WTC11 (cell line): ENCODE data around the gene MRPL10. TPM values are rescaled to one million over a fixed set of nuclear protein-coding genes. Genes with fewer than 3 reads are reported as not detected.

Source experiments
- ATAC-seq: fragments of 200-7000 bp; cut with Tn5 transposase; 2 replicates; pipeline ENCODE4 v1.10.0; 2021; ENCODE audit warnings: mild to moderate bottlenecking, moderate library complexity
- CTCF ChIA-PET: fragments of 300-600 bp; sonication (Branson Sonifier 250); formaldehyde crosslinking; loops from one replicate; lab custom pipeline; 2021; ENCODE audit warnings: antibody characterized with exemption; lab: Charles Lee
- POLR2A ChIA-PET: fragments of 350-600 bp; sonication (Branson Sonifier 250); formaldehyde crosslinking; loops from one replicate; lab custom pipeline; 2021; ENCODE audit warnings: antibody characterized with exemption; lab: Charles Lee
- DNase-seq: peaks from one replicate; pipeline ENCODE4 v3.0.0; 2021; ENCODE audit warnings: low spot score
- H3K27ac Mint-ChIP-seq: 2 replicates; pipeline ENCODE4 v1.8.0; 2021; ENCODE audit warnings: mixed read lengths
- H3K27me3 Mint-ChIP-seq: 2 replicates; pipeline ENCODE4 v1.8.0; 2021; ENCODE audit warnings: low read depth, mild to moderate bottlenecking, moderate library complexity, mixed read lengths
- H3K36me3 Mint-ChIP-seq: 2 replicates; pipeline ENCODE4 v1.8.0; 2021; ENCODE audit warnings: mixed read lengths
- H3K4me1 Mint-ChIP-seq: 2 replicates; pipeline ENCODE4 v1.8.0; 2022; ENCODE audit warnings: mixed read lengths
- H3K4me3 Mint-ChIP-seq: 2 replicates; pipeline ENCODE4 v1.8.0; 2021; ENCODE audit warnings: mild to moderate bottlenecking, moderate library complexity, mixed read lengths
- H3K9me3 Mint-ChIP-seq: 2 replicates; pipeline ENCODE4 v1.8.0; 2021; ENCODE audit warnings: mixed read lengths
- AFF4 ChIP-seq: sonication (generic); formaldehyde crosslinking; IDR thresholded peaks from 2 replicates; pipeline ENCODE4 v1.8.1; 2023; ENCODE audit warnings: mild to moderate bottlenecking, missing genetic modification reagents, borderline replicate concordance
- ARID4B ChIP-seq: sonication (generic); formaldehyde crosslinking; IDR thresholded peaks from 2 replicates; pipeline ENCODE4 v1.8.0; 2023; ENCODE audit warnings: missing genetic modification reagents, mild to moderate bottlenecking, borderline replicate concordance
- ATF6 ChIP-seq: sonication (generic); formaldehyde crosslinking; IDR thresholded peaks from 2 replicates; pipeline ENCODE4 v1.8.1; 2023; ENCODE audit warnings: mild to moderate bottlenecking, missing genetic modification reagents
- CBFB ChIP-seq: sonication (generic); formaldehyde crosslinking; IDR thresholded peaks from 2 replicates; pipeline ENCODE4 v1.8.1; 2022; ENCODE audit warnings: mild to moderate bottlenecking, low read depth, missing genetic modification reagents
- EMX1 ChIP-seq: fragments of 250-450 bp; sonication (Bioruptor Pico); IDR thresholded peaks from 2 replicates; pipeline ENCODE4 v1.8.0; 2021; ENCODE audit warnings: mild to moderate bottlenecking
- ESRRA ChIP-seq: sonication (generic); formaldehyde crosslinking; IDR thresholded peaks from 2 replicates; pipeline ENCODE4 v1.8.1; 2022; ENCODE audit warnings: mild to moderate bottlenecking, missing genetic modification reagents, borderline replicate concordance
- GABPB1 ChIP-seq: sonication (generic); formaldehyde crosslinking; IDR thresholded peaks from 2 replicates; pipeline ENCODE4 v1.8.1; 2023; ENCODE audit warnings: mild to moderate bottlenecking, missing genetic modification reagents
- GTF2I ChIP-seq: fragments of 250-450 bp; sonication (Bioruptor Pico); conservative IDR thresholded peaks from 2 replicates; pipeline ENCODE4 v1.4.0; 2021; ENCODE audit warnings: mild to moderate bottlenecking
- HMGA2 ChIP-seq: fragments of 250-450 bp; sonication (Bioruptor Pico); IDR thresholded peaks from 2 replicates; pipeline ENCODE4 v1.4.0; 2021; ENCODE audit warnings: mild to moderate bottlenecking, moderate library complexity
- HMGXB4 ChIP-seq: sonication (generic); formaldehyde crosslinking; IDR thresholded peaks from 2 replicates; pipeline ENCODE4 v1.8.1; 2023; ENCODE audit warnings: mild to moderate bottlenecking, moderate library complexity, missing genetic modification reagents
- IRF2 ChIP-seq: sonication (generic); formaldehyde crosslinking; IDR thresholded peaks from 2 replicates; pipeline ENCODE4 v1.8.0; 2022; ENCODE audit warnings: low read depth, missing genetic modification reagents, borderline replicate concordance
- MAX ChIP-seq: sonication (generic); formaldehyde crosslinking; IDR thresholded peaks from 2 replicates; pipeline ENCODE4 v1.8.0; 2022; ENCODE audit warnings: mild to moderate bottlenecking, missing genetic modification reagents
- MLX ChIP-seq: sonication (generic); formaldehyde crosslinking; IDR thresholded peaks from 2 replicates; pipeline ENCODE4 v1.8.1; 2023; ENCODE audit warnings: mild to moderate bottlenecking, missing genetic modification reagents, moderate library complexity
- NFATC4 ChIP-seq: fragments of 250-450 bp; sonication (Bioruptor Pico); IDR thresholded peaks from 2 replicates; pipeline ENCODE4 v1.9.0; 2021; ENCODE audit warnings: mild to moderate bottlenecking
- NR1H2 ChIP-seq: sonication (generic); formaldehyde crosslinking; IDR thresholded peaks from 2 replicates; pipeline ENCODE4 v1.9.0; 2021; ENCODE audit warnings: mild to moderate bottlenecking, moderate library complexity, missing genetic modification reagents
- PRRX2 ChIP-seq: fragments of 250-450 bp; sonication (Bioruptor Pico); IDR thresholded peaks from 2 replicates; pipeline ENCODE4 v1.8.0; 2021; ENCODE audit warnings: mild to moderate bottlenecking
- SMAD4 ChIP-seq: sonication (generic); formaldehyde crosslinking; IDR thresholded peaks from 2 replicates; pipeline ENCODE4 v1.8.0; 2022; ENCODE audit warnings: mild to moderate bottlenecking, missing genetic modification reagents
- TP53 ChIP-seq: sonication (generic); formaldehyde crosslinking; IDR thresholded peaks from 2 replicates; pipeline ENCODE4 v1.8.1; 2023; ENCODE audit warnings: mild to moderate bottlenecking, missing genetic modification reagents
- ZNF121 ChIP-seq: sonication (generic); formaldehyde crosslinking; IDR thresholded peaks from 2 replicates; pipeline ENCODE4 v1.8.0; 2023; ENCODE audit warnings: missing genetic modification reagents
- ZNF317 ChIP-seq: sonication (generic); formaldehyde crosslinking; IDR thresholded peaks from 2 replicates; pipeline ENCODE4 v1.8.1; 2023; ENCODE audit warnings: low read depth, mild to moderate bottlenecking, moderate library complexity, missing genetic modification reagents, borderline replicate concordance
- ZNF396 ChIP-seq: fragments of 250-450 bp; sonication (Bioruptor Pico); IDR thresholded peaks from 2 replicates; pipeline ENCODE4 v1.8.0; 2021; ENCODE audit warnings: mild to moderate bottlenecking, moderate library complexity, borderline replicate concordance
- ZNF416 ChIP-seq: fragments of 250-450 bp; sonication (Bioruptor Pico); IDR thresholded peaks from 2 replicates; pipeline ENCODE4 v1.9.0; 2021; ENCODE audit warnings: mild to moderate bottlenecking, inconsistent platforms
- total RNA-seq: library from RNA; stranded (reverse); gene quantifications from 3 replicates; pipeline ENCODE4 v1.2.3, GENCODE V29; 2021

The MRPL10 gene
- total RNA-seq, 1 experiment from 2014 or later = 80.1 TPM

GRCh38 chr17:47830396-47831002 is 842 bp downstream of the MRPL10 start:
- Mint-ChIP-seq H3K27ac (peak overlapping the region; percentile 93), H3K4me1 (peaks cover 12% of the 10 kb centered on the region), H3K27me3 (no peaks in the 10 kb centered on the region), H3K4me3 (peak overlapping the region; percentile 98), H3K36me3 (peaks cover 21% of the 10 kb centered on the region), H3K9me3 (no peaks in the 10 kb centered on the region)
- DNase-seq = no peak
- POLR2A ChIA-PET = interaction anchor here (1.2 kb wide), 1 partner anchor 16 kb away, joined by 4 read pairs; no protein-coding TSS in a partner anchor
- TF ChIP-seq ZNF121 (CRISPR knock-in tag) = no peak
- no peak for TF ChIP-seq NFATC4 (CRISPR knock-in tag)
- TF ChIP-seq TP53 (CRISPR knock-in tag) = no peak
- no peak for TF ChIP-seq HMGXB4 (CRISPR knock-in tag)
- TF ChIP-seq NR1H2 = no peak
- no peak for TF ChIP-seq ZNF317 (CRISPR knock-in tag)
- TF ChIP-seq SMAD4 = no peak
- no peak for TF ChIP-seq ZNF416
- TF ChIP-seq GABPB1 (CRISPR knock-in tag) = no peak
- TF ChIP-seq GTF2I (CRISPR knock-in tag) = no peak
- CTCF ChIA-PET = interaction anchor here (0.9 to 2.0 kb wide), 6 partner anchors 9 to 131 kb away, joined by 3 to 32 read pairs (median 9); partner anchors contain the start of gene OSBPL7
- no peak for ATAC-seq

- DNase-seq (no peak), ATAC-seq (no peak)
- no peak for TF ChIP-seq ARID4B
- no peak for TF ChIP-seq ESRRA (CRISPR knock-in tag)
- TF ChIP-seq MLX (CRISPR knock-in tag) = no peak
- no peak for TF ChIP-seq MAX (CRISPR knock-in tag)
- TF ChIP-seq PRRX2 = no peak
- no peak for TF ChIP-seq NR1H2
- TF ChIP-seq ZNF121 (CRISPR knock-in tag) = no peak
- TF ChIP-seq ZNF396 = no peak
- no peak for TF ChIP-seq AFF4 (CRISPR knock-in tag)
- TF ChIP-seq HMGA2 (CRISPR knock-in tag) = no peak
- no peak for TF ChIP-seq NFATC4 (CRISPR knock-in tag)
- no peak for TF ChIP-seq CBFB
- TF ChIP-seq ATF6 = no peak
- no peak for TF ChIP-seq IRF2 (CRISPR knock-in tag)
- no peak for TF ChIP-seq EMX1 (CRISPR knock-in tag)
- ChIA-PET POLR2A (no interaction called here), CTCF (no interaction called here)
- H3K4me3 Mint-ChIP-seq = peak overlapping the region; percentile 98
- H3K4me1 Mint-ChIP-seq = peaks cover 12% of the 10 kb centered on the region
- H3K9me3 Mint-ChIP-seq = no peaks in the 10 kb centered on the region
- no peak overlapping the region for H3K27ac Mint-ChIP-seq
- peaks cover 25% of the 10 kb centered on the region for H3K36me3 Mint-ChIP-seq
- H3K27me3 Mint-ChIP-seq = no peaks in the 10 kb centered on the region
These were observed 1.5 kb downstream of the MRPL10 start for GRCh38 chr17:47829870-47830269.
